Measurements from ENCODE around the gene PLCB1. TPM values are rescaled to one million over a fixed set of nuclear protein-coding genes. Genes with fewer than 3 reads are reported as not detected.

The PLCB1 gene
- total RNA-seq, 1 experiment from 2014 or later, result 11.3 TPM

DNA sequence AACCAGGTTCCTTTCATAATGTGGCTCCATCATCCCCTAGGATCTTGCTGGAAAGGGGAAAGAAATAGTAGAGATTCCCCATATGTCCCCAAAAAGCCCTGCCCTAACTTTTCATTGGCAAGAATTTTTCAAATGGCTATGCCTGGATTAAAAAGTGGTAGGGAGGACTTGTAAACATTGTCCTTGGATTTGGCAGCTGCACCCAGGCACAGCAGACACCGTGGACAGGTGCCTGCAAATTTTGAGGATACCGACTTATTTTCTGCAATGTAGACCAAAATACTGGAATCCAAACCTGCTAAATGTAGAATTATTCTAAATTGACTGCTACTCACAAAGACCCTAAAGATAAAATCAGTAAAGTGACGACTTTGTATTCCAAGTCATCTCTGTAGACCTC, 733.6 kb downstream of the PLCB1 start (continued):
- TF ChIP-seq, protein P1, sequence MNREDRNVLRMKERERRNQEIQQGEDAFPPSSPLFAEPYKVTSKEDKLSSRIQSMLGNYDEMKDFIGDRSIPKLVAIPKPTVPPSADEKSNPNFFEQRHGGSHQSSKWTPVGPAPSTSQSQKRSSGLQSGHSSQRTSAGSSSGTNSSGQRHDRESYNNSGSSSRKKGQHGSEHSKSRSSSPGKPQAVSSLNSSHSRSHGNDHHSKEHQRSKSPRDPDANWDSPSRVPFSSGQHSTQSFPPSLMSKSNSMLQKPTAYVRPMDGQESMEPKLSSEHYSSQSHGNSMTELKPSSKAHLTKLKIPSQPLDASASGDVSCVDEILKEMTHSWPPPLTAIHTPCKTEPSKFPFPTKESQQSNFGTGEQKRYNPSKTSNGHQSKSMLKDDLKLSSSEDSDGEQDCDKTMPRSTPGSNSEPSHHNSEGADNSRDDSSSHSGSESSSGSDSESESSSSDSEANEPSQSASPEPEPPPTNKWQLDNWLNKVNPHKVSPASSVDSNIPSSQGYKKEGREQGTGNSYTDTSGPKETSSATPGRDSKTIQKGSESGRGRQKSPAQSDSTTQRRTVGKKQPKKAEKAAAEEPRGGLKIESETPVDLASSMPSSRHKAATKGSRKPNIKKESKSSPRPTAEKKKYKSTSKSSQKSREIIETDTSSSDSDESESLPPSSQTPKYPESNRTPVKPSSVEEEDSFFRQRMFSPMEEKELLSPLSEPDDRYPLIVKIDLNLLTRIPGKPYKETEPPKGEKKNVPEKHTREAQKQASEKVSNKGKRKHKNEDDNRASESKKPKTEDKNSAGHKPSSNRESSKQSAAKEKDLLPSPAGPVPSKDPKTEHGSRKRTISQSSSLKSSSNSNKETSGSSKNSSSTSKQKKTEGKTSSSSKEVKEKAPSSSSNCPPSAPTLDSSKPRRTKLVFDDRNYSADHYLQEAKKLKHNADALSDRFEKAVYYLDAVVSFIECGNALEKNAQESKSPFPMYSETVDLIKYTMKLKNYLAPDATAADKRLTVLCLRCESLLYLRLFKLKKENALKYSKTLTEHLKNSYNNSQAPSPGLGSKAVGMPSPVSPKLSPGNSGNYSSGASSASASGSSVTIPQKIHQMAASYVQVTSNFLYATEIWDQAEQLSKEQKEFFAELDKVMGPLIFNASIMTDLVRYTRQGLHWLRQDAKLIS (CRISPR knock-in tag; IDR thresholded peaks at IDR 0.05; ENCODE audit: borderline replicate concordance), result no peak

DNA sequence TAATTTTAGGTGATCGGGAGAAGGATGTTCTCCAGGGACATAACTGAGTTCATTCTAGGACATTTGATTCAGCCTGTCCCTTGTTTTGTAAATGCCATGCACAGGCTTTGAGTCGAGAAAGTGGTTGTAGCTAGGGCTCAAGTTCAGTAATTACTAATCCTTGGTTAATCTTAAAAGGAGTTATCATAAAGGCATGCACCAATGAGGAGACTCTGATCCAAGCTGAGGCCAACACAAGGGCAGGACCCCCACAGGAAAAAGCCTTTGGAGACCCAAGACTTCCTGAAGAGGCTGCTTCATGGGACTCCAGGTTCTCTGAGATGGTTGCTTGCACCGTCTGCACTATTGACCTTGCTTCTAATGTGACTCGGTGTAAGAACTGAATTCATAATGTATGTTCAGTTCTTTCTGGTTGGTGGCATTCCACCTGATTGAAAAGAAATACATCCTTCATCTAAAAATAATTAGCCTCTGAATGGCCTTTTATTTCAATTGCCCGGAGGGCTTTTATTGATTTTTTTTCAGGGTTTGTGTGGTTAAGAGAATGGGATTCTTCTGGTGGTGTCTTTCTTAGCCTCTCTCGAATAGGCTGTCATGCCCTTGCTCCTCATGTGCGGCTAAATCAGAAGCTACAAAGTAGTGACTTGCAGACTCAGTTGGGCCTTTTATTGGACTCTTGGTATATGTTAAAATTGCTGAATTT, 735.1 kb downstream of the PLCB1 start:
- CTCF ChIA-PET, result interaction anchor here (2.1 kb wide), 1 partner anchor 13 kb away, joined by 8 read pairs; no protein-coding TSS in a partner anchor
- Mint-ChIP-seq H3K4me1 (peaks cover 22% of the 10 kb centered on the region), H3K27ac (no peak overlapping the region), H3K9me3 (no peaks in the 10 kb centered on the region), H3K27me3 (ENCODE audit: low read depth) (no peaks in the 10 kb centered on the region), H3K36me3 (no peaks in the 10 kb centered on the region), H3K4me3 (no peak overlapping the region)
- DNase-seq (ENCODE audit: low spot score) (no peak), ATAC-seq (no peak)
- POLR2A ChIA-PET, result no interaction called here
- TF ChIP-seq, protein P2, sequence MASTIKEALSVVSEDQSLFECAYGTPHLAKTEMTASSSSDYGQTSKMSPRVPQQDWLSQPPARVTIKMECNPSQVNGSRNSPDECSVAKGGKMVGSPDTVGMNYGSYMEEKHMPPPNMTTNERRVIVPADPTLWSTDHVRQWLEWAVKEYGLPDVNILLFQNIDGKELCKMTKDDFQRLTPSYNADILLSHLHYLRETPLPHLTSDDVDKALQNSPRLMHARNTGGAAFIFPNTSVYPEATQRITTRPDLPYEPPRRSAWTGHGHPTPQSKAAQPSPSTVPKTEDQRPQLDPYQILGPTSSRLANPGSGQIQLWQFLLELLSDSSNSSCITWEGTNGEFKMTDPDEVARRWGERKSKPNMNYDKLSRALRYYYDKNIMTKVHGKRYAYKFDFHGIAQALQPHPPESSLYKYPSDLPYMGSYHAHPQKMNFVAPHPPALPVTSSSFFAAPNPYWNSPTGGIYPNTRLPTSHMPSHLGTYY (CRISPR knock-in tag; IDR thresholded peaks at IDR 0.05), result no peak
- no peak for TF ChIP-seq MYBL2 (CRISPR knock-in tag; IDR thresholded peaks at IDR 0.05)
- no peak for TF ChIP-seq ZNF138 (CRISPR knock-in tag; conservative IDR thresholded peaks at IDR 0.05)
- TF ChIP-seq ZNF423 (CRISPR knock-in tag; IDR thresholded peaks at IDR 0.05), result no peak
- TF ChIP-seq, protein P3, sequence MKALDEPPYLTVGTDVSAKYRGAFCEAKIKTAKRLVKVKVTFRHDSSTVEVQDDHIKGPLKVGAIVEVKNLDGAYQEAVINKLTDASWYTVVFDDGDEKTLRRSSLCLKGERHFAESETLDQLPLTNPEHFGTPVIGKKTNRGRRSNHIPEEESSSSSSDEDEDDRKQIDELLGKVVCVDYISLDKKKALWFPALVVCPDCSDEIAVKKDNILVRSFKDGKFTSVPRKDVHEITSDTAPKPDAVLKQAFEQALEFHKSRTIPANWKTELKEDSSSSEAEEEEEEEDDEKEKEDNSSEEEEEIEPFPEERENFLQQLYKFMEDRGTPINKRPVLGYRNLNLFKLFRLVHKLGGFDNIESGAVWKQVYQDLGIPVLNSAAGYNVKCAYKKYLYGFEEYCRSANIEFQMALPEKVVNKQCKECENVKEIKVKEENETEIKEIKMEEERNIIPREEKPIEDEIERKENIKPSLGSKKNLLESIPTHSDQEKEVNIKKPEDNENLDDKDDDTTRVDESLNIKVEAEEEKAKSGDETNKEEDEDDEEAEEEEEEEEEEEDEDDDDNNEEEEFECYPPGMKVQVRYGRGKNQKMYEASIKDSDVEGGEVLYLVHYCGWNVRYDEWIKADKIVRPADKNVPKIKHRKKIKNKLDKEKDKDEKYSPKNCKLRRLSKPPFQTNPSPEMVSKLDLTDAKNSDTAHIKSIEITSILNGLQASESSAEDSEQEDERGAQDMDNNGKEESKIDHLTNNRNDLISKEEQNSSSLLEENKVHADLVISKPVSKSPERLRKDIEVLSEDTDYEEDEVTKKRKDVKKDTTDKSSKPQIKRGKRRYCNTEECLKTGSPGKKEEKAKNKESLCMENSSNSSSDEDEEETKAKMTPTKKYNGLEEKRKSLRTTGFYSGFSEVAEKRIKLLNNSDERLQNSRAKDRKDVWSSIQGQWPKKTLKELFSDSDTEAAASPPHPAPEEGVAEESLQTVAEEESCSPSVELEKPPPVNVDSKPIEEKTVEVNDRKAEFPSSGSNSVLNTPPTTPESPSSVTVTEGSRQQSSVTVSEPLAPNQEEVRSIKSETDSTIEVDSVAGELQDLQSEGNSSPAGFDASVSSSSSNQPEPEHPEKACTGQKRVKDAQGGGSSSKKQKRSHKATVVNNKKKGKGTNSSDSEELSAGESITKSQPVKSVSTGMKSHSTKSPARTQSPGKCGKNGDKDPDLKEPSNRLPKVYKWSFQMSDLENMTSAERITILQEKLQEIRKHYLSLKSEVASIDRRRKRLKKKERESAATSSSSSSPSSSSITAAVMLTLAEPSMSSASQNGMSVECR (CRISPR knock-in tag; IDR thresholded peaks at IDR 0.05; ENCODE audit: borderline replicate concordance), result no peak
- TF ChIP-seq, protein P4, sequence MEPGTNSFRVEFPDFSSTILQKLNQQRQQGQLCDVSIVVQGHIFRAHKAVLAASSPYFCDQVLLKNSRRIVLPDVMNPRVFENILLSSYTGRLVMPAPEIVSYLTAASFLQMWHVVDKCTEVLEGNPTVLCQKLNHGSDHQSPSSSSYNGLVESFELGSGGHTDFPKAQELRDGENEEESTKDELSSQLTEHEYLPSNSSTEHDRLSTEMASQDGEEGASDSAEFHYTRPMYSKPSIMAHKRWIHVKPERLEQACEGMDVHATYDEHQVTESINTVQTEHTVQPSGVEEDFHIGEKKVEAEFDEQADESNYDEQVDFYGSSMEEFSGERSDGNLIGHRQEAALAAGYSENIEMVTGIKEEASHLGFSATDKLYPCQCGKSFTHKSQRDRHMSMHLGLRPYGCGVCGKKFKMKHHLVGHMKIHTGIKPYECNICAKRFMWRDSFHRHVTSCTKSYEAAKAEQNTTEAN (CRISPR knock-in tag; IDR thresholded peaks at IDR 0.05), result no peak
- no peak for TF ChIP-seq FOXK1 (CRISPR knock-in tag; IDR thresholded peaks at IDR 0.05)
- no peak for TF ChIP-seq ESRRA (CRISPR knock-in tag; IDR thresholded peaks at IDR 0.05; ENCODE audit: borderline replicate concordance)
- no peak for TF ChIP-seq CREM (CRISPR knock-in tag; IDR thresholded peaks at IDR 0.05)
- no peak for TF ChIP-seq TEAD1 (CRISPR knock-in tag; IDR thresholded peaks at IDR 0.05)
- TF ChIP-seq, protein P5, sequence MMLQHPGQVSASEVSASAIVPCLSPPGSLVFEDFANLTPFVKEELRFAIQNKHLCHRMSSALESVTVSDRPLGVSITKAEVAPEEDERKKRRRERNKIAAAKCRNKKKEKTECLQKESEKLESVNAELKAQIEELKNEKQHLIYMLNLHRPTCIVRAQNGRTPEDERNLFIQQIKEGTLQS (CRISPR knock-in tag; conservative IDR thresholded peaks at IDR 0.05), result no peak
- TF ChIP-seq SOX15 (CRISPR knock-in tag; IDR thresholded peaks at IDR 0.05), result no peak
- TF ChIP-seq PRRX2 (CRISPR knock-in tag; IDR thresholded peaks at IDR 0.05), result no peak
- TF ChIP-seq, protein P6, sequence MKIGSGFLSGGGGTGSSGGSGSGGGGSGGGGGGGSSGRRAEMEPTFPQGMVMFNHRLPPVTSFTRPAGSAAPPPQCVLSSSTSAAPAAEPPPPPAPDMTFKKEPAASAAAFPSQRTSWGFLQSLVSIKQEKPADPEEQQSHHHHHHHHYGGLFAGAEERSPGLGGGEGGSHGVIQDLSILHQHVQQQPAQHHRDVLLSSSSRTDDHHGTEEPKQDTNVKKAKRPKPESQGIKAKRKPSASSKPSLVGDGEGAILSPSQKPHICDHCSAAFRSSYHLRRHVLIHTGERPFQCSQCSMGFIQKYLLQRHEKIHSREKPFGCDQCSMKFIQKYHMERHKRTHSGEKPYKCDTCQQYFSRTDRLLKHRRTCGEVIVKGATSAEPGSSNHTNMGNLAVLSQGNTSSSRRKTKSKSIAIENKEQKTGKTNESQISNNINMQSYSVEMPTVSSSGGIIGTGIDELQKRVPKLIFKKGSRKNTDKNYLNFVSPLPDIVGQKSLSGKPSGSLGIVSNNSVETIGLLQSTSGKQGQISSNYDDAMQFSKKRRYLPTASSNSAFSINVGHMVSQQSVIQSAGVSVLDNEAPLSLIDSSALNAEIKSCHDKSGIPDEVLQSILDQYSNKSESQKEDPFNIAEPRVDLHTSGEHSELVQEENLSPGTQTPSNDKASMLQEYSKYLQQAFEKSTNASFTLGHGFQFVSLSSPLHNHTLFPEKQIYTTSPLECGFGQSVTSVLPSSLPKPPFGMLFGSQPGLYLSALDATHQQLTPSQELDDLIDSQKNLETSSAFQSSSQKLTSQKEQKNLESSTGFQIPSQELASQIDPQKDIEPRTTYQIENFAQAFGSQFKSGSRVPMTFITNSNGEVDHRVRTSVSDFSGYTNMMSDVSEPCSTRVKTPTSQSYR (CRISPR knock-in tag; IDR thresholded peaks at IDR 0.05), result no peak

Measured in WTC11 (cell line).